Astrocyte (in vitro differentiated cells and primary cell): ENCODE results near the gene PCDHGC3. TPM values are rescaled to one million over a fixed set of nuclear protein-coding genes. Genes with fewer than 3 reads are reported as not detected.

ENCODE experiments used
- DNase-seq: peaks from one replicate; pipeline ENCODE4 v3.0.0-alpha.2; 2010; ENCODE audit warnings: low read depth
- FAIRE-seq: peaks from 2 replicates; lab custom pipeline; 2011; peaks lifted over from hg19 to GRCh38; lab: Jason Lieb, UNC
- H2AFZ ChIP-seq: 2 replicates; pipeline ENCODE4 v1.6.0; 2012; ENCODE audit warnings: low read depth, low read length, inconsistent platforms
- H3K27ac ChIP-seq: 2 replicates; pipeline ENCODE4 v1.5.1; 2011; ENCODE audit warnings: low read depth, low read length, inconsistent platforms
- H3K27me3 ChIP-seq: 2 replicates; pipeline ENCODE4 v1.6.0; 2011; ENCODE audit warnings: low read length, inconsistent platforms; ENCODE audit not compliant: insufficient read depth
- H3K36me3 ChIP-seq: 2 replicates; pipeline ENCODE4 v1.5.1; 2011; ENCODE audit warnings: low read length, inconsistent platforms; ENCODE audit not compliant: insufficient read depth
- H3K4me1 ChIP-seq: 2 replicates; pipeline ENCODE4 v1.5.1; 2011; ENCODE audit warnings: low read length, inconsistent platforms; ENCODE audit not compliant: insufficient read depth
- H3K4me2 ChIP-seq: 2 replicates; pipeline ENCODE4 v1.6.0; 2012; ENCODE audit warnings: low read length, inconsistent platforms
- H3K4me3 ChIP-seq: 2 replicates; pipeline ENCODE4 v1.5.1; 2011; ENCODE audit warnings: low read depth, mild to moderate bottlenecking, low read length, inconsistent platforms; ENCODE audit not compliant: insufficient read depth
- H3K79me2 ChIP-seq: 2 replicates; pipeline ENCODE4 v1.6.0; 2012; ENCODE audit warnings: mild to moderate bottlenecking, low read length, inconsistent platforms; ENCODE audit not compliant: insufficient read depth
- H3K9ac ChIP-seq: 2 replicates; pipeline ENCODE4 v1.6.0; 2012; ENCODE audit warnings: mild to moderate bottlenecking, low read length, inconsistent platforms
- H3K9me3 ChIP-seq: 2 replicates; pipeline ENCODE4 v1.5.1; 2012; ENCODE audit warnings: low read depth, mild to moderate bottlenecking, low read length, inconsistent platforms; ENCODE audit not compliant: insufficient read depth
- H4K20me1 ChIP-seq: 2 replicates; pipeline ENCODE4 v1.6.0; 2012; ENCODE audit warnings: low read length, inconsistent platforms; ENCODE audit not compliant: insufficient read depth
- H3K27ac Mint-ChIP-seq: one replicate; pipeline ENCODE4 v1.8.0; 2021; ENCODE audit warnings: mild to moderate bottlenecking, mixed read lengths; ENCODE audit not compliant: unreplicated experiment
- H3K27me3 Mint-ChIP-seq: one replicate; pipeline ENCODE4 v1.8.0; 2021; ENCODE audit warnings: low read depth, mixed read lengths; ENCODE audit not compliant: unreplicated experiment
- H3K36me3 Mint-ChIP-seq: one replicate; pipeline ENCODE4 v1.8.0; 2021; ENCODE audit warnings: low read depth, mixed read lengths; ENCODE audit not compliant: unreplicated experiment
- H3K4me1 Mint-ChIP-seq: one replicate; pipeline ENCODE4 v1.8.0; 2021; ENCODE audit warnings: low read depth, mixed read lengths; ENCODE audit not compliant: unreplicated experiment
- H3K4me3 Mint-ChIP-seq: one replicate; pipeline ENCODE4 v1.8.0; 2021; ENCODE audit warnings: mild to moderate bottlenecking, moderate library complexity, mixed read lengths; ENCODE audit not compliant: unreplicated experiment
- H3K9me3 Mint-ChIP-seq: one replicate; pipeline ENCODE4 v1.8.0; 2021; ENCODE audit warnings: mild to moderate bottlenecking, mixed read lengths; ENCODE audit not compliant: unreplicated experiment
- EZH2 ChIP-seq: IDR thresholded peaks from 2 replicates; pipeline ENCODE4 v1.6.1; 2012; ENCODE audit warnings: mild to moderate bottlenecking, low read length, inconsistent platforms; ENCODE audit not compliant: insufficient read depth
- total RNA-seq: library from RNA; stranded (reverse); gene quantifications from 2 replicates; pipeline ENCODE4 v1.2.1, GENCODE V29; 2021
- TF ChIP-seq, protein P1 (sequence below): IDR thresholded peaks from 2 replicates; pipeline ENCODE4 v1.5.1; 2011; ENCODE audit warnings: low read depth, mild to moderate bottlenecking, inconsistent platforms, low read length, moderate library complexity; ENCODE audit not compliant: insufficient read depth

Gene PCDHGC3
- total RNA-seq, 1 donor from 2014 or later, result 84.7 TPM

DNA sequence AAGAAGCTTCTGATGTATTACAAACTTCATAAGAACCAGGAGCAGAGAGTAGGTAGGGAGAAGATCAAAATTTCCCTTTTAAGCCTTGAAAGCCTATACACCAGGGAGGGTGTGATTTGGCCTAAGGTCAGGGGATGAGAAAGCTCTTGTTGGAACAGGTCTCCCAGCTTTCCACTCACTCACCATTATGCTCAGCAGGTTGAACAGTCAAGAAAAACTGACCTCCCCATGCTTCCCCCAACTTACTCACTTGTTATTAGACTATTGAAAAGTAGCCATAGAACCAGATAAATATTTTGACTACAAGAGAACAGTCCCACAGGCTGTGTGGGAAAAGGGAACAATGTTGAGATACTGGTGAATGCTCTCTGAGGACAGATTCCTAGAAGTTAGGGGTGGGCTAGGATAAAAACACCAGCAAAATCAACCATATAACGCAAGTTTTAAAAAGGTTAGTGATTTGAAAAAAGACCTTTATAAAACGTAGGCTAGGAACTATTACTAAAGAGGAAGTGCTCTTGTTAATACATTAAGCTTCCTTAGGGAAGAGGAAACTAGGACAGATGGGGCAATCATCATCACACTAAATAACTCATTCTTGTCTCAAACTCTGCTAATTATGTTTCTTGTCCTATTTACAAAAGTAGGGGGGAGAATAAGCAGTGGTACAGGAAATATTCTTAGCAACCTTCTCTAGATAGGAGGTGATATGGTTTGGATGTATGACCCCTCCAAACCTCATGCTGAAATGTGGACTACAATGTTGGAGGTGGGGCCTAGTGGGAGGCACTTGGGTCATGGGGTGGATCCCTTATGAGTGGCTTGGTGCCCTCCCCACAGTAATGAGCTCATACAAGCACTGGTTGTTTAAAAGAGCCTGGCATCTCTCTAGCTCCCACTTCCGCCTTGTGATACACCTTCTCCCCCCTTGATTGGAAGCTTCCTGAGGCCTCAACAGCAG is 44.1 kb downstream of the PCDHGC3 start:
- Mint-ChIP-seq H3K27ac (peak overlapping the region; percentile 98), H3K36me3 (peaks cover 25% of the 10 kb centered on the region), H3K4me3 (no peak overlapping the region), H3K9me3 (no peaks in the 10 kb centered on the region), H3K4me1 (peaks cover 72% of the 10 kb centered on the region), H3K27me3 (no peaks in the 10 kb centered on the region)
- Histone ChIP-seq H3K9ac (no peak overlapping the region), H3K4me1 (peaks cover 42% of the 10 kb centered on the region), H3K27me3 (no peaks in the 10 kb centered on the region), H3K79me2 (peaks cover 8% of the 10 kb centered on the region), H3K9me3 (no peaks in the 10 kb centered on the region), H3K27ac (peak overlapping the region; percentile 92), H3K4me3 (no peak overlapping the region), H3K36me3 (peaks cover 10% of the 10 kb centered on the region), H2AFZ (no peak overlapping the region), H3K4me2 (no peak overlapping the region), H4K20me1 (no peaks in the 10 kb centered on the region)
- DNase-seq, result no peak
- TF ChIP-seq, protein P1, sequence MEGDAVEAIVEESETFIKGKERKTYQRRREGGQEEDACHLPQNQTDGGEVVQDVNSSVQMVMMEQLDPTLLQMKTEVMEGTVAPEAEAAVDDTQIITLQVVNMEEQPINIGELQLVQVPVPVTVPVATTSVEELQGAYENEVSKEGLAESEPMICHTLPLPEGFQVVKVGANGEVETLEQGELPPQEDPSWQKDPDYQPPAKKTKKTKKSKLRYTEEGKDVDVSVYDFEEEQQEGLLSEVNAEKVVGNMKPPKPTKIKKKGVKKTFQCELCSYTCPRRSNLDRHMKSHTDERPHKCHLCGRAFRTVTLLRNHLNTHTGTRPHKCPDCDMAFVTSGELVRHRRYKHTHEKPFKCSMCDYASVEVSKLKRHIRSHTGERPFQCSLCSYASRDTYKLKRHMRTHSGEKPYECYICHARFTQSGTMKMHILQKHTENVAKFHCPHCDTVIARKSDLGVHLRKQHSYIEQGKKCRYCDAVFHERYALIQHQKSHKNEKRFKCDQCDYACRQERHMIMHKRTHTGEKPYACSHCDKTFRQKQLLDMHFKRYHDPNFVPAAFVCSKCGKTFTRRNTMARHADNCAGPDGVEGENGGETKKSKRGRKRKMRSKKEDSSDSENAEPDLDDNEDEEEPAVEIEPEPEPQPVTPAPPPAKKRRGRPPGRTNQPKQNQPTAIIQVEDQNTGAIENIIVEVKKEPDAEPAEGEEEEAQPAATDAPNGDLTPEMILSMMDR, result no peak
- no peak for TF ChIP-seq EZH2
- FAIRE-seq, result no peak

DNA sequence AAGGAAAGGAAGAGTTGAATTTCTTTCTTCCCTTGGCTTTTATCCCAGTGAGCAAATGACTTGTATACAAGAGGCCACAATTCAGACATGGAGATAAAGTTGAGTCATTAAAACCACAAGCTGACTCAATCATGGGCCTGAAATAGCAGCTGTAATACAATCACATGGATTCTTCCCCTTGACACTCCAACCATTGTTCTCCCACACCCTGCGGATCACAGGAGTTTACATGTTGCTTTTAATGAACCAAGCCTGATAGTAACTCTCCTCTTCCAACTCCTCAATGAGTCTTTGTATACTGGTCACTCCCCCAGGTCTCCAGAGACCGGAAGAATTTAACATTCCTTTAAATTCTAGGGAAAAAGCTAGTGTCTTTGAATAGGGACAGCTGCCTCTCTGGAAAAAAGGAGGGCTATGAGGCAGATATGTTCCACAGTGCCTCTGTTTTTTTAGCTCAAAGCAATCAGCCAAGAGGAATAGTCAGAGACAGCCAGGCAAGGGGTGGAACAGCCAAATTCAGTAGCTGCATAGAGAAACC is 45.5 kb downstream of the PCDHGC3 start:
- peak overlapping the region; percentile 70 for H3K4me2 ChIP-seq
- H3K4me1 ChIP-seq, result peaks cover 49% of the 10 kb centered on the region
- peak overlapping the region; percentile 74 for H3K9ac ChIP-seq
- H3K27me3 ChIP-seq, result no peaks in the 10 kb centered on the region
- Mint-ChIP-seq H3K36me3 (peaks cover 26% of the 10 kb centered on the region), H3K4me1 (peaks cover 70% of the 10 kb centered on the region), H3K9me3 (no peaks in the 10 kb centered on the region), H3K27me3 (no peaks in the 10 kb centered on the region), H3K4me3 (no peak overlapping the region), H3K27ac (peak overlapping the region; percentile 98)
- peaks cover 8% of the 10 kb centered on the region for H3K79me2 ChIP-seq
- peak; percentile 100 for DNase-seq
- TF ChIP-seq, protein P1, result no peak
- TF ChIP-seq EZH2, result no peak
- H3K27ac ChIP-seq, result peak overlapping the region; percentile 92
- H4K20me1 ChIP-seq, result no peaks in the 10 kb centered on the region
- peak; percentile 100 for FAIRE-seq
- peak overlapping the region; percentile 24 for H3K4me3 ChIP-seq
- H3K36me3 ChIP-seq, result peaks cover 10% of the 10 kb centered on the region
- no peak overlapping the region for H2AFZ ChIP-seq
- no peaks in the 10 kb centered on the region for H3K9me3 ChIP-seq
